Measurements from ENCODE around the gene DNAJC15. TPM values are rescaled to one million over a fixed set of nuclear protein-coding genes. Genes with fewer than 3 reads are reported as not detected.
"Not testable (repeated sequence)": the region's sequence is repeated elsewhere in the genome, so short reads cannot be mapped to it uniquely, and the experiment has no call there.

The DNAJC15 gene
- total RNA-seq, 6 donors from 2014 or later, result 3.1 to 19.3 (median 9.0) TPM

GRCh38 chr13:43045302-43045773 is 22.0 kb downstream of the DNAJC15 start:
- Histone ChIP-seq H3K4me3 (peak overlapping the region in 1 of 4 donors; percentile 15), H3K27ac (peak overlapping the region; percentile 43 to 74 (median 65)), H3K4me1 (peaks cover 14 to 37% (median 18%) of the 10 kb centered on the region in 4 donors)
- peak; percentile 79 to 81 for DNase-seq
- TF ChIP-seq EP300 (IDR thresholded peaks at IDR 0.05), result peak in 1 of 4 donors; percentile 41
- H3K36me3 ChIP-seq; H3K9me3 ChIP-seq; ATAC-seq (ENCODE audit: low FRiP score in 2 of 2); H3K27me3 ChIP-seq: not testable (repeated sequence)
- 49 to 60% methylated on average over 10 of the region's 10 CpGs for WGBS, 2 donors

GRCh38 chr13:43046259-43046658 is 22.9 kb downstream of the DNAJC15 start:
- peaks cover 11 to 36% (median 16%) of the 10 kb centered on the region in 4 donors for H3K4me1 ChIP-seq
- WGBS, 2 donors, result 94 to 98% methylated on average over 6 of the region's 6 CpGs
- no peaks in the 10 kb centered on the region for H3K9me3 ChIP-seq
- no peak for ATAC-seq (ENCODE audit: low FRiP score in 2 of 2)
- H3K36me3 ChIP-seq, result peaks cover 0 to 3% (median 0%) of the 10 kb centered on the region in 4 donors
- DNase-seq, result no peak
- H3K27me3 ChIP-seq, result no peaks in the 10 kb centered on the region
- no peak for TF ChIP-seq POLR2AphosphoS5 (IDR thresholded peaks at IDR 0.05)
- H3K27ac ChIP-seq, result no peak overlapping the region
- H3K4me3 ChIP-seq, result no peak overlapping the region

GRCh38 chr13:43054803-43055802 is 31.7 kb downstream of the DNAJC15 start:
- Histone ChIP-seq H3K4me3 (peak overlapping the region in 3 of 4 donors; percentile 33 to 50 (median 46)), H3K27me3 (no peaks in the 10 kb centered on the region), H3K27ac (peak overlapping the region; percentile 81 to 89 (median 84)), H3K9me3 (no peaks in the 10 kb centered on the region), H3K36me3 (no peaks in the 10 kb centered on the region), H3K4me1 (peaks cover 15 to 40% (median 31%) of the 10 kb centered on the region in 4 donors)
- DNase-seq (no peak), ATAC-seq (ENCODE audit: low FRiP score in 2 of 2) (peak; percentile 51 to 71)
- TF ChIP-seq POLR2A (IDR thresholded peaks at IDR 0.05), result peak in 1 of 4 donors; percentile 10
- TF ChIP-seq POLR2AphosphoS5 (IDR thresholded peaks at IDR 0.05), result no peak
- 8 to 11% methylated on average over 13 of the region's 13 CpGs for WGBS, 2 donors

GRCh38 chr13:43057653-43058317 is 34.4 kb downstream of the DNAJC15 start:
- H3K9me3 ChIP-seq, result no peaks in the 10 kb centered on the region
- no peak for ATAC-seq (ENCODE audit: low FRiP score in 2 of 2)
- H3K4me1 ChIP-seq, result peaks cover 15 to 37% (median 30%) of the 10 kb centered on the region in 4 donors
- peak overlapping the region in 1 of 4 donors; percentile 12 for H3K27ac ChIP-seq
- H3K36me3 ChIP-seq, result peaks cover 0 to 1% (median 0%) of the 10 kb centered on the region in 4 donors
- H3K27me3 ChIP-seq, result no peaks in the 10 kb centered on the region
- TF ChIP-seq CTCF (IDR thresholded peaks at IDR 0.05) (no peak), POLR2A (IDR thresholded peaks at IDR 0.05) (no peak), EP300 (IDR thresholded peaks at IDR 0.05) (no peak), POLR2AphosphoS5 (IDR thresholded peaks at IDR 0.05) (no peak)
- no peak overlapping the region for H3K4me3 ChIP-seq
- whole genome bisulfite sequencing, 2 donors, result 80 to 84% methylated on average over 3 of the region's 3 CpGs
- no peak for DNase-seq

- H3K27ac ChIP-seq, result peak overlapping the region in 1 of 4 donors; percentile 12
- peak in 1 of 2 donors; percentile 55 for ATAC-seq (ENCODE audit: low FRiP score in 2 of 2)
Measured at GRCh38 chr13:43058318-43058674, 34.9 kb downstream of the DNAJC15 start.

GRCh38 chr13:43058831-43059230 is 35.4 kb downstream of the DNAJC15 start:
- ATAC-seq (ENCODE audit: low FRiP score in 2 of 2) (no peak), DNase-seq (no peak)
- TF ChIP-seq CTCF (IDR thresholded peaks at IDR 0.05) (no peak), POLR2AphosphoS5 (IDR thresholded peaks at IDR 0.05) (no peak), POLR2A (IDR thresholded peaks at IDR 0.05) (no peak), EP300 (IDR thresholded peaks at IDR 0.05) (no peak)

More at GRCh38 chr13:43058318-43058674, 34.9 kb downstream of the DNAJC15 start:
- peaks cover 0 to 5% (median 0%) of the 10 kb centered on the region in 4 donors for H3K36me3 ChIP-seq
- 64 to 77% methylated on average over 1 of the region's 1 CpG for WGBS, 2 donors
- no peak for DNase-seq
- TF ChIP-seq EP300 (IDR thresholded peaks at IDR 0.05), result no peak
- no peaks in the 10 kb centered on the region for H3K27me3 ChIP-seq
- peaks cover 15 to 37% (median 30%) of the 10 kb centered on the region in 4 donors for H3K4me1 ChIP-seq
- no peaks in the 10 kb centered on the region for H3K9me3 ChIP-seq
- H3K4me3 ChIP-seq, result no peak overlapping the region

DNA sequence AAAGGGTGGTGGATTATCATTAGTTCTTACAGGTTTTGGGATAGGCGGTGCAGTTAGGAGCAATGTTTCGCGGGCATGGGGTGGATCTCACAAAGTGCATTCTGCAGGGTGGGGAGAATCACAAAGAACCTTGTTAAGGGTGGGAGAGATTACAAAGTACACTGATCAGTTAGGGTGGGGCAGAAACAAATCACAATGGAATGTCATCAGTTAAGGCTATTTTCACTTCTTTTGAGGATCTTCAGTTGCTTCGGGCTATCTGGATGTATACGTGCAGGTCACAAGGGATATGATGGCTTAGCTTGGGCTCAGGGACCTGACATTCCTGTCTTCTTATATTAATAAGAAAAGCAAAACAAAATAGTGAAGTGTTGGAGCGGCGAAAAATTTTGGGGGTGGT is 36.4 kb downstream of the DNAJC15 start:
- not testable (repeated sequence) for ATAC-seq (ENCODE audit: low FRiP score in 2 of 2); H3K4me3 ChIP-seq; H3K27me3 ChIP-seq; H3K27ac ChIP-seq; H3K36me3 ChIP-seq; DNase-seq; H3K9me3 ChIP-seq
- H3K4me1 ChIP-seq, result peaks cover 8 to 27% (median 18%) of the 10 kb centered on the region in 4 donors
- WGBS, 2 donors, result 97 to 98% methylated on average over 7 of the region's 7 CpGs

More at GRCh38 chr13:43058831-43059230, 35.4 kb downstream of the DNAJC15 start:
- H3K9me3 ChIP-seq, result no peaks in the 10 kb centered on the region
- H3K36me3 ChIP-seq, result peaks cover 0 to 5% (median 0%) of the 10 kb centered on the region in 4 donors
- peaks cover 15 to 37% (median 27%) of the 10 kb centered on the region in 4 donors for H3K4me1 ChIP-seq
- H3K27me3 ChIP-seq, result no peaks in the 10 kb centered on the region
- 86 to 91% methylated on average over 6 of the region's 6 CpGs for WGBS, 2 donors
- no peak overlapping the region for H3K4me3 ChIP-seq
- H3K27ac ChIP-seq, result no peak overlapping the region

GRCh38 chr13:43060806-43061205 is 37.4 kb downstream of the DNAJC15 start:
- not testable (repeated sequence) for H3K4me3 ChIP-seq; H3K27me3 ChIP-seq; H3K9me3 ChIP-seq; ATAC-seq (ENCODE audit: low FRiP score in 2 of 2); DNase-seq; H3K36me3 ChIP-seq; H3K27ac ChIP-seq
- WGBS, 2 donors, result 80 to 86% methylated on average over 4 of the region's 4 CpGs
- peaks cover 2 to 21% (median 16%) of the 10 kb centered on the region in 4 donors for H3K4me1 ChIP-seq
